Measurements from ENCODE around the gene FRMD4A.

FRMD4A gene

DNA sequence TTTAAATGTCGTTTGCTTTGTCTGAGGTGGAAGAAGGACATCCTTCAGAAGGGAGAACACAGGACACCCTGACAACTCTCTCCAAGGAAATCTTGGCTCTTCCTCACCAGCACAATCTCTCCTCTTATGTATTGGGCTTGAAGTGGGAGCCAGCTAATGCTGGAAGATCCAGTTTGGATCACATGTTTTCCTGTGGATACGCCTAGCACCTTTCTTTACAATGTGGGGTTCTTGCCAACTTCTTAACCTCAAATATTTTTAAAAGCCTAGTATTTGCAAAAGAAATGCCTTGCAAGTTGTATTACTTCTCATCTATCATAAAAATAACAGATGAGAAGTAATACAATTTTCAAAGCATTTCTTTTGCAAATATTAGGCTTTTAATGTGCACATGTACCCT, 76.4 kb downstream of the FRMD4A start:
- no peaks in the 10 kb centered on the region for H3K4me1 ChIP-seq (ENCODE audit: control insufficient read depth, low read length)
- no peak for TF ChIP-seq EZH2phosphoT487 (IDR thresholded peaks at IDR 0.05; ENCODE audit: borderline replicate concordance, low read length)
- TF ChIP-seq CTCF (IDR thresholded peaks at IDR 0.05; ENCODE audit: low read depth, low read length, poor library complexity, severe bottlenecking): no peak
- no peak overlapping the region for H3K4me3 ChIP-seq (ENCODE audit: low read length)
- no peaks in the 10 kb centered on the region for H3K9me3 ChIP-seq (ENCODE audit: control insufficient read depth, insufficient read depth, low read length)
- no peak overlapping the region for H3K4me2 ChIP-seq (ENCODE audit: low read length)
- no peak overlapping the region for H3K27ac ChIP-seq (ENCODE audit: low read depth, low read length)
- no peaks in the 10 kb centered on the region for H3K9me2 ChIP-seq (replicated peaks; ENCODE audit: control insufficient read depth, low read length)
- H3F3A ChIP-seq (ENCODE audit: control insufficient read depth, insufficient read depth): no peaks in the 10 kb centered on the region
- H3K36me3 ChIP-seq (ENCODE audit: control insufficient read depth, low read length): no peaks in the 10 kb centered on the region
- no peaks in the 10 kb centered on the region for H3K79me2 ChIP-seq (ENCODE audit: control insufficient read depth, low read length)
- H4K20me1 ChIP-seq (ENCODE audit: control insufficient read depth, insufficient read depth, low read depth, low read length): no peaks in the 10 kb centered on the region
- peaks cover 16% of the 10 kb centered on the region; the same call in 1 of the 2 replicates for H3K27me3 ChIP-seq (ENCODE audit: control insufficient read depth, low read length)

DNA sequence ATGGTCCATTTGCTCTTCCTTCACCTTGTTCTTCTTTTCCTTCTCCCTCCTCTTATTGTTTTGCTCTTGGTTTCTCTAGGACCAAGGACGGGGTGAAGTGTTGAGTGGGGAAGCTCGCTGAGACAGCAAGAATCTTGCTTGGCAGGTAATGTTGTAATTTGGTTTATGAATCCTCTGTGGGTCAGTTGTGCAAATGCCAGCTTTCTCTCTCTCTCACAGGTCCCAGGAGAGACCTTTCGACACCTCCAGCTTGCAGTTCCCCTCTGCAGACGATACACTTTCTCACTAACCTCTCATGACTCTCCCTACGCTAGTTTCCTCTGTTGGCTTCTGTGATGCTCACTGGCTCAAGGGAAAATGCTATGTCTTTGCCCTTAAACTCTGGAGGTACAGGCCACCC, 77.0 kb downstream of the FRMD4A start:
- Histone ChIP-seq H3K4me2 (ENCODE audit: low read length) (no peak overlapping the region), H3K9me3 (ENCODE audit: control insufficient read depth, insufficient read depth, low read length) (no peaks in the 10 kb centered on the region), H3K27ac (ENCODE audit: low read depth, low read length) (no peak overlapping the region), H3K9me2 (replicated peaks; ENCODE audit: control insufficient read depth, low read length) (no peaks in the 10 kb centered on the region), H3K4me1 (ENCODE audit: control insufficient read depth, low read length) (no peaks in the 10 kb centered on the region), H3K79me2 (ENCODE audit: control insufficient read depth, low read length) (no peaks in the 10 kb centered on the region), H3K27me3 (ENCODE audit: control insufficient read depth, low read length) (peaks cover 16% of the 10 kb centered on the region; the same call in 1 of the 2 replicates), H3K4me3 (ENCODE audit: low read length) (no peak overlapping the region), H3K36me3 (ENCODE audit: control insufficient read depth, low read length) (no peaks in the 10 kb centered on the region), H4K20me1 (ENCODE audit: control insufficient read depth, insufficient read depth, low read depth, low read length) (no peaks in the 10 kb centered on the region), H3F3A (ENCODE audit: control insufficient read depth, insufficient read depth) (no peaks in the 10 kb centered on the region)
- TF ChIP-seq CTCF (IDR thresholded peaks at IDR 0.05; ENCODE audit: low read depth, low read length, poor library complexity, severe bottlenecking) (no peak), EZH2phosphoT487 (IDR thresholded peaks at IDR 0.05; ENCODE audit: borderline replicate concordance, low read length) (no peak)

GRCh38 chr10:14253079-14253478, 77.6 kb downstream of the FRMD4A start:
- H3K9me3 ChIP-seq (ENCODE audit: control insufficient read depth, insufficient read depth, low read length): no peaks in the 10 kb centered on the region
- H3K4me2 ChIP-seq (ENCODE audit: low read length): no peak overlapping the region
- H3K9me2 ChIP-seq (replicated peaks; ENCODE audit: control insufficient read depth, low read length): no peaks in the 10 kb centered on the region
- TF ChIP-seq CTCF (IDR thresholded peaks at IDR 0.05; ENCODE audit: low read depth, low read length, poor library complexity, severe bottlenecking) (no peak), EZH2phosphoT487 (IDR thresholded peaks at IDR 0.05; ENCODE audit: borderline replicate concordance, low read length) (no peak)
- peaks cover 14% of the 10 kb centered on the region; the same call in 1 of the 2 replicates for H3K27me3 ChIP-seq (ENCODE audit: control insufficient read depth, low read length)
- H4K20me1 ChIP-seq (ENCODE audit: control insufficient read depth, insufficient read depth, low read depth, low read length): no peaks in the 10 kb centered on the region
- no peaks in the 10 kb centered on the region for H3K36me3 ChIP-seq (ENCODE audit: control insufficient read depth, low read length)
- H3K79me2 ChIP-seq (ENCODE audit: control insufficient read depth, low read length): no peaks in the 10 kb centered on the region
- no peak overlapping the region for H3K4me3 ChIP-seq (ENCODE audit: low read length)
- no peaks in the 10 kb centered on the region for H3K4me1 ChIP-seq (ENCODE audit: control insufficient read depth, low read length)
- H3K27ac ChIP-seq (ENCODE audit: low read depth, low read length): no peak overlapping the region
- H3F3A ChIP-seq (ENCODE audit: control insufficient read depth, insufficient read depth): no peaks in the 10 kb centered on the region
